ENCODE data around the gene RTN1.

- TF ChIP-seq POLR2A (IDR thresholded peaks at IDR 0.05) (no peak), CTCF (IDR thresholded peaks at IDR 0.05) (no peak), POLR2AphosphoS5 (IDR thresholded peaks at IDR 0.05) (no peak)
Observed at GRCh38 chr14:59595071-59595470, 275.5 kb downstream of the RTN1 start.

All from upper lobe of left lung (tissue), 4 donors.